Upper lobe of left lung (tissue), 6 donors: ENCODE data around the gene GOLM1. TPM values are rescaled to one million over a fixed set of nuclear protein-coding genes. Genes with fewer than 3 reads are reported as not detected.
"Not testable (repeated sequence)": the region's sequence is repeated elsewhere in the genome, so short reads cannot be mapped to it uniquely, and the experiment has no call there.

Experiments
- ATAC-seq, 2 donors: fragments of 200-7000 bp; cut with Tn5 transposase; one replicate each; pipeline ENCODE4 v1.9.1; 2022; ENCODE audit warnings: mild to moderate bottlenecking in 2 of 2, moderate library complexity in 2 of 2; ENCODE audit not compliant: low FRiP score in 2 of 2
- DNase-seq, 2 donors: peaks; one replicate each; pipeline ENCODE4 v3.0.0-alpha.2; 2019 to 2020
- H3K27ac ChIP-seq, 4 donors: fragments of 200-600 bp; sonication (generic); one replicate each; pipeline ENCODE4 v1.5.1; 2016 to 2019
- H3K27me3 ChIP-seq, 4 donors: fragments of 200-600 bp; sonication (generic); one replicate each; pipeline ENCODE4 v1.5.1; 2017 to 2019
- H3K36me3 ChIP-seq, 4 donors: fragments of 200-600 bp; sonication (generic); one replicate each; pipeline ENCODE4 v1.5.1; 2016 to 2019
- H3K4me1 ChIP-seq, 4 donors: fragments of 200-600 bp; sonication (generic); one replicate each; pipeline ENCODE4 v1.5.1; 2018 to 2019
- H3K4me3 ChIP-seq, 4 donors: fragments of 200-600 bp; sonication (generic); one replicate each; pipeline ENCODE4 v1.5.1; 2017 to 2019; ENCODE audit warnings: mild to moderate bottlenecking in 2 of 4, moderate library complexity in 1 of 4
- H3K9me3 ChIP-seq, 4 donors: fragments of 200-600 bp; sonication (generic); one replicate each; pipeline ENCODE4 v1.5.1; 2018 to 2019
- CTCF ChIP-seq, 6 experiments: fragments of 450-650 bp in 4 of 6; fragments of 200-600 bp in 2 of 6; sonication (generic) in 2 of 6; IDR thresholded peaks; one replicate each; pipeline ENCODE4 v1.5.1; 2016 to 2019; ENCODE audit warnings: antibody characterized with exemption in 6 of 6
- EP300 ChIP-seq, 4 donors: sonication (generic); formaldehyde crosslinking; IDR thresholded peaks; one replicate each; pipeline ENCODE4 v1.5.1; 2017; ENCODE audit warnings: antibody characterized with exemption in 4 of 4, control low read depth in 2 of 4
- POLR2A ChIP-seq, 4 donors: fragments of 450-650 bp; IDR thresholded peaks; one replicate each; pipeline ENCODE4 v1.5.1; 2016 to 2017; ENCODE audit warnings: antibody characterized with exemption in 4 of 4, mild to moderate bottlenecking in 2 of 4
- POLR2AphosphoS5 ChIP-seq, 2 donors: sonication (generic); formaldehyde crosslinking; IDR thresholded peaks; one replicate each; pipeline ENCODE4 v1.5.1; 2017; ENCODE audit warnings: antibody characterized with exemption in 2 of 2
- WGBS, 2 donors: methylation state at CpG; one replicate each; pipeline ENCODE4 v1.1.5; 2017 to 2018; 5-methylcytosine and 5-hydroxymethylcytosine counted together
- total RNA-seq, 6 donors: library from RNA; depleted of rRNA in 4 of 6; stranded (reverse); fragments of >200 nt in 4 of 6; gene quantifications; one replicate each; pipeline versions ENCODE4 v1.1.0 to v1.2.1, GENCODE V29; 2016 to 2021
- donor health status: DM: no; HTN: no; CAD: no; lungs with moderate emphysema.
- donor health status: DM: no; HTN: yes; CAD: no; lungs with severe emphysema.

GOLM1 gene
- total RNA-seq, 6 donors from 2014 or later = 3.1 to 27.5 (median 15.7) TPM

GRCh38 chr9:86061972-86062739 lies 37.2 kb downstream of the GOLM1 start:
- H3K27ac ChIP-seq = no peak overlapping the region
- H3K4me1 ChIP-seq = peaks cover 0 to 9% (median 2%) of the 10 kb centered on the region in 4 donors
- WGBS, 2 donors = 77 to 86% methylated on average over 11 of the region's 11 CpGs
- H3K36me3 ChIP-seq = no peaks in the 10 kb centered on the region
- DNase-seq (no peak), ATAC-seq (peak in 1 of 2 donors; percentile 35)
- H3K9me3 ChIP-seq = no peaks in the 10 kb centered on the region
- no peak overlapping the region for H3K4me3 ChIP-seq
- TF ChIP-seq EP300 (IDR thresholded peaks at IDR 0.05) (no peak), CTCF (IDR thresholded peaks at IDR 0.05) (no peak), POLR2AphosphoS5 (IDR thresholded peaks at IDR 0.05) (no peak), POLR2A (IDR thresholded peaks at IDR 0.05) (no peak)
- no peaks in the 10 kb centered on the region for H3K27me3 ChIP-seq

GRCh38 chr9:86057491-86057890 lies 41.9 kb downstream of the GOLM1 start:
- Histone ChIP-seq H3K27ac (no peak overlapping the region), H3K27me3 (no peaks in the 10 kb centered on the region), H3K9me3 (no peaks in the 10 kb centered on the region), H3K4me1 (no peaks in the 10 kb centered on the region), H3K4me3 (no peak overlapping the region), H3K36me3 (no peaks in the 10 kb centered on the region)
- ATAC-seq (peak in 1 of 2 donors; percentile 19), DNase-seq (peak in 1 of 2 donors; percentile 52)
- TF ChIP-seq CTCF (IDR thresholded peaks at IDR 0.05) = no peak
- WGBS, 2 donors = 90 to 100% methylated on average over 7 to 12 of the region's 13 CpGs

- no peaks in the 10 kb centered on the region for H3K27me3 ChIP-seq
- no peak for ATAC-seq
- WGBS, 2 donors = 80 to 81% methylated on average over 2 to 3 of the region's 3 CpGs
- no peaks in the 10 kb centered on the region for H3K9me3 ChIP-seq
- no peak overlapping the region for H3K4me3 ChIP-seq
- H3K36me3 ChIP-seq = no peaks in the 10 kb centered on the region
- H3K4me1 ChIP-seq = no peaks in the 10 kb centered on the region
- H3K27ac ChIP-seq = no peak overlapping the region
- TF ChIP-seq EP300 (IDR thresholded peaks at IDR 0.05) = no peak
- TF ChIP-seq POLR2AphosphoS5 (IDR thresholded peaks at IDR 0.05) = no peak
- no peak for TF ChIP-seq POLR2A (IDR thresholded peaks at IDR 0.05)
- no peak for TF ChIP-seq CTCF (IDR thresholded peaks at IDR 0.05)
- DNase-seq = no peak
Observed at GRCh38 chr9:86054695-86055094, 44.7 kb downstream of the GOLM1 start.

- ATAC-seq (peak; percentile 16 to 69), DNase-seq (peak in 1 of 2 donors; percentile 49)
- no peaks in the 10 kb centered on the region for H3K36me3 ChIP-seq
- no peak overlapping the region for H3K27ac ChIP-seq
- H3K4me3 ChIP-seq = no peak overlapping the region
- H3K9me3 ChIP-seq = no peaks in the 10 kb centered on the region
- no peaks in the 10 kb centered on the region for H3K27me3 ChIP-seq
- TF ChIP-seq POLR2AphosphoS5 (IDR thresholded peaks at IDR 0.05) (no peak), CTCF (IDR thresholded peaks at IDR 0.05) (no peak), POLR2A (IDR thresholded peaks at IDR 0.05) (no peak), EP300 (IDR thresholded peaks at IDR 0.05) (no peak)
- H3K4me1 ChIP-seq = no peaks in the 10 kb centered on the region
- WGBS, 2 donors = 81 to 91% methylated on average over 17 to 21 of the region's 21 CpGs
Observed at GRCh38 chr9:86052556-86053468, 46.5 kb downstream of the GOLM1 start.

GRCh38 chr9:86048018-86048742 lies 51.2 kb downstream of the GOLM1 start:
- 89 to 90% methylated on average over 7 of the region's 7 CpGs for WGBS, 2 donors
- not testable (repeated sequence) for H3K4me3 ChIP-seq, ATAC-seq, H3K36me3 ChIP-seq, H3K27me3 ChIP-seq, H3K27ac ChIP-seq, H3K9me3 ChIP-seq, H3K4me1 ChIP-seq, DNase-seq
